Measurements from ENCODE around the gene GRIA4. TPM values are rescaled to one million over a fixed set of nuclear protein-coding genes. Genes with fewer than 3 reads are reported as not detected.

The GRIA4 gene
- total and polyA plus RNA-seq, 2 of the 13 experiments (the other 11 are each of a cell fraction or from before 2014, with no cell fraction given): not detected

- H3K9ac ChIP-seq (ENCODE audit: insufficient read depth, low read depth, low read length): no peak overlapping the region
- no TSS peak for BruUV-seq (replicated peaks)
- intact Hi-C loops (cut with micrococcal nuclease; ENCODE audit: unreplicated experiment) (no loop called here), in situ Hi-C loops (cut with HindIII; ENCODE audit: extremely low pct_ligation_motif_present, low pct_unique_long_range_greater_than_20kb) (no loop called here)
- H3K4me3 ChIP-seq (replicated peaks in 1 of 3; ENCODE audit: insufficient read depth in 1 of 3, low read depth in 2 of 3, low read length in 3 of 3): no peak overlapping the region
- no peaks in the 10 kb centered on the region for H3K4me1 ChIP-seq (ENCODE audit: insufficient read depth, low read length)
- no peaks in the 10 kb centered on the region for H3K79me2 ChIP-seq (ENCODE audit: insufficient read depth, low read length)
- H2AFZ ChIP-seq (ENCODE audit: low read length): no peak overlapping the region
- no peak overlapping the region for H3K4me2 ChIP-seq (ENCODE audit: low read depth, low read length)
- TF ChIP-seq MTA1 (CRISPR knock-in tag; IDR thresholded peaks at IDR 0.05; ENCODE audit: borderline replicate concordance) (no peak), ZNF569 (CRISPR knock-in tag; IDR thresholded peaks at IDR 0.05; ENCODE audit: borderline replicate concordance) (no peak), NRL (CRISPR knock-in tag; IDR thresholded peaks at IDR 0.05; ENCODE audit: borderline replicate concordance) (no peak), NR0B2 (CRISPR knock-in tag; IDR thresholded peaks at IDR 0.05) (no peak), ZNF24 (IDR thresholded peaks at IDR 0.05) (no peak), FOXJ3 (CRISPR knock-in tag; IDR thresholded peaks at IDR 0.05; ENCODE audit: borderline replicate concordance) (no peak), SNRNP70 (IDR thresholded peaks at IDR 0.05; ENCODE audit: low read depth, low read length) (no peak)
- no peaks in the 10 kb centered on the region for H3K9me3 ChIP-seq (ENCODE audit: low read length)
- no peaks in the 10 kb centered on the region for H3K27me3 ChIP-seq (ENCODE audit: control insufficient read depth in 1 of 2, insufficient read depth in 2 of 2, low read length in 2 of 2)
- no peaks in the 10 kb centered on the region for H4K20me1 ChIP-seq (ENCODE audit: insufficient read depth, low read length)
- CTCF ChIA-PET (ENCODE audit: low intra/inter-chr PET ratio, low total read pairs): no interaction called here
- FAIRE-seq (no peak), ATAC-seq (no peak), DNase-seq (ENCODE audit: low spot score) (no peak)
- 19% methylated on average over 5 of the region's 5 CpGs for WGBS (ENCODE audit: low lambda C conversion rate)
- POLR2A ChIA-PET: no interaction called here
- no peak overlapping the region for H3K27ac ChIP-seq (ENCODE audit: extremely low read length, insufficient read depth, low read length)
- H3K36me3 ChIP-seq (replicated peaks in 1 of 2; ENCODE audit: control insufficient read depth in 1 of 2, insufficient read depth in 2 of 2, low read length in 2 of 2): no peaks in the 10 kb centered on the region
Measured at GRCh38 chr11:105713106-105713505, 103.2 kb downstream of the GRIA4 start.

DNA sequence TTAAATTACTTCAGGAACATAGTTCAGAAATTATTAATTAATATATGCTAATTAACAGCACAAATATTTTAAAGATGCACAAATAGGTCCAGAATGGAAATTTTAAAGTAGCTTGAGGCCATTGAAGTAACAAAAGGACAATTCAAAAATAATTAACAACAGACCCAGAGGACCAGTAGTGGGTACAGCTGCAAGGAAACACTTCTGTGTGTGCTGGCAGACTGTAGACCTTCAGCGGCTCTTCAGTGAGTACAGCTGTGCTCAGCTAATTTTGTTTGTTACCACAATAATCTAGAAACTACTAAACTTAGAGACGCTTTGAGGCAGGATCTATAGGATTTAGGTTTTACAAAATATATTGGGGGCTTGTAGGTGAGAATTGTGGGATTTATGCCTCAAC, 103.8 kb downstream of the GRIA4 start:
- ATAC-seq (no peak), DNase-seq (ENCODE audit: low spot score) (no peak), FAIRE-seq (no peak)
- ChIA-PET CTCF (ENCODE audit: low intra/inter-chr PET ratio, low total read pairs) (no interaction called here), POLR2A (no interaction called here)
- H3K36me3 ChIP-seq (replicated peaks in 1 of 2; ENCODE audit: control insufficient read depth in 1 of 2, insufficient read depth in 2 of 2, low read length in 2 of 2): no peaks in the 10 kb centered on the region
- intact Hi-C loops (cut with micrococcal nuclease; ENCODE audit: unreplicated experiment): no loop called here
- no peak overlapping the region for H3K4me2 ChIP-seq (ENCODE audit: low read depth, low read length)
- H3K27ac ChIP-seq (ENCODE audit: extremely low read length, insufficient read depth, low read length): no peak overlapping the region
- no peak overlapping the region for H2AFZ ChIP-seq (ENCODE audit: low read length)
- in situ Hi-C loops (cut with HindIII; ENCODE audit: extremely low pct_ligation_motif_present, low pct_unique_long_range_greater_than_20kb): no loop called here
- H3K9ac ChIP-seq (ENCODE audit: insufficient read depth, low read depth, low read length): no peak overlapping the region
- no peaks in the 10 kb centered on the region for H4K20me1 ChIP-seq (ENCODE audit: insufficient read depth, low read length)
- H3K79me2 ChIP-seq (ENCODE audit: insufficient read depth, low read length): no peaks in the 10 kb centered on the region
- H3K4me1 ChIP-seq (ENCODE audit: insufficient read depth, low read length): no peaks in the 10 kb centered on the region
- no peak overlapping the region for H3K4me3 ChIP-seq (replicated peaks in 1 of 3; ENCODE audit: insufficient read depth in 1 of 3, low read depth in 2 of 3, low read length in 3 of 3)
- H3K9me3 ChIP-seq (ENCODE audit: low read length): no peaks in the 10 kb centered on the region
- H3K27me3 ChIP-seq (ENCODE audit: control insufficient read depth in 1 of 2, insufficient read depth in 2 of 2, low read length in 2 of 2): no peaks in the 10 kb centered on the region
- WGBS (ENCODE audit: low lambda C conversion rate): 14% methylated on average over 2 of the region's 2 CpGs
- no TSS peak for BruUV-seq (replicated peaks)
- TF ChIP-seq SALL2 (CRISPR knock-in tag; IDR thresholded peaks at IDR 0.05) (no peak), ZNF143 (CRISPR knock-in tag; IDR thresholded peaks at IDR 0.05) (no peak), ZFP90 (CRISPR knock-in tag; IDR thresholded peaks at IDR 0.05; ENCODE audit: borderline replicate concordance) (no peak), ZFP36L2 (CRISPR knock-in tag; IDR thresholded peaks at IDR 0.05) (no peak), ZBTB7A (CRISPR knock-in tag; IDR thresholded peaks at IDR 0.05) (no peak), KDM6A (CRISPR knock-in tag; IDR thresholded peaks at IDR 0.05; ENCODE audit: low read depth) (no peak), SYNCRIP (IDR thresholded peaks at IDR 0.05; ENCODE audit: insufficient read depth, low read depth, low read length) (no peak), ZNF124 (CRISPR knock-in tag; IDR thresholded peaks at IDR 0.05) (no peak), ZFY (CRISPR knock-in tag; IDR thresholded peaks at IDR 0.05) (no peak)
- TF ChIP-seq, protein P1, sequence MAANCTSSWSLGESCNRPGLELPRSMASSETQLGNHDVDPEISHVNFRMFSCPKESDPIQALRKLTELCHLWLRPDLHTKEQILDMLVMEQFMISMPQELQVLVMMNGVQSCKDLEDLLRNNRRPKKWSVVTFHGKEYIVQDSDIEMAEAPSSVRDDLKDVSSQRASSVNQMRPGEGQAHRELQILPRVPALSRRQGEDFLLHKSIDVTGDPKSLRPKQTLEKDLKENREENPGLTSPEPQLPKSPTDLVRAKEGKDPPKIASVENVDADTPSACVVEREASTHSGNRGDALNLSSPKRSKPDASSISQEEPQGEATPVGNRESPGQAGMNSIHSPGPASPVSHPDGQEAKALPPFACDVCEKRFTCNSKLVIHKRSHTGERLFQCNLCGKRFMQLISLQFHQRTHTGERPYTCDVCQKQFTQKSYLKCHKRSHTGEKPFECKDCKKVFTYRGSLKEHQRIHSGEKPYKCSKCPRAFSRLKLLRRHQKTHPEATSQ (CRISPR knock-in tag; IDR thresholded peaks at IDR 0.05; ENCODE audit: borderline replicate concordance): no peak
